Renal cortex interstitium (tissue), 11 donors: ENCODE results near the gene ZNF148. TPM values are rescaled to one million over a fixed set of nuclear protein-coding genes. Genes with fewer than 3 reads are reported as not detected.

Experiments used
- DNase-seq, 11 donors: peaks; one replicate each; pipeline ENCODE4 v3.0.0-alpha.2; 2013; ENCODE audit warnings: low read depth in 9 of 11, low spot score in 4 of 11; ENCODE audit errors: extremely low read depth in 1 of 11
- polyA plus RNA-seq, 3 donors: library from polyadenylated mRNA; unstranded; fragments of 120-200 nt; gene quantifications; one replicate each; pipeline ENCODE4 v1.2.1, GENCODE V29; 2013; ENCODE audit not compliant: insufficient read length in 3 of 3

The ZNF148 gene
- polyA plus RNA-seq, 3 donors: 44.1 to 49.4 (median 44.6) TPM

DNA sequence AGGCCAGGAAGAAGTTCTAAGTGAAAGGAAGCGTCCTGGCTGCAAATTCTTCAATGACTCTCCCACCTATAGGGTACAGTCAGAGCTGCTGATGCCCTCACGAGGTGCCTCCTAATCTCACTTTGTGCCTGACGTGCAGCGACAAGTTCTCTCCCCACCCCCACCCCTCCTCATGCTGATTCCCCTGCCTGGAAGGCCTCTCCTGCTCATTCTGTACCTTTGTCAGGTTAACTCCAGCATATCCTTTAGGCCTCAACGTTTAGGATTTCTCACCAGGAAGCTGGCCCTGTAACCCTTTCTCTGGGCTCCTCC, 187.6 kb downstream of the ZNF148 start:
- DNase-seq: no peak

DNA sequence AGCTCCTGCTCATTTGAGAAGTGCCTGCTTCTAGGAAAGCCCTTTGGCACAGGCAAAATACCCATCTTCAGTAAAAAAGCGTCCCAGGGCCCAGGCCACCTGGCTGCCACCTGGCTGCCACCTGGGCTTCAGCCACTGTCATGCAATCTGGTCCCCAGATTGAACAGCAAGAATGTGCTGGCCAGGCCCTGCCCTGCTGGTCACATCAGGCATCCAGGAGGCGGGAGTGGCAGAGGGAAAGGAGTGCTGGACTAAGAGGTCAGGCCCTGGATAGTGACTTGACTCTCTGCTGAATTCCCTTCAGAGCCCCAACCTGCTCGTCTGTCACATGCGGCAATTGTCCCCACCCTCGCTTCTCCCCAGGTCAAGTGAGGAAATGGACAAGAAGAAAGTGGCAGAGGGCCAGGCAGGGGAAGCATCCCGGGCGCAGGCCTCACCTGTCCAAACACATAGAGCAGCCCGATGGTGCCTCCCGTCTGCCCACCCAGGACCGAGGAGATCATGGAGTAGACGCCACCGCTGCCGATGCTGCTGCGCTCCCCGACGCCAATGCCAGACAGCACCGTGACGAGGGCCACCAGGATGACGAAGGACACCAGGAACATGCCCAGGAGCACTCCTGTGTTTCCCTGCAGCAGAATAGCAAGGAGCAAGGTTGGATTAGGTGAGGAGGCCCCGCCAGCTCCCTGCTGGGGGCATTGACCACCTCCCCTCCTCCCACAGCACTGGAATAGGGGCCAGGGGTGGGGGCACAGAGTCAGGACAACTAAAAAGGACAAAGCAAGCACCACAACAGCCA, 188.1 kb downstream of the ZNF148 start:
- DNase-seq: no peak

- peak in 2 of 11 donors; percentile 20 to 43 for DNase-seq
These were observed 188.8 kb downstream of the ZNF148 start for GRCh38 chr3:125186261-125186787.

- DNase-seq: no peak
These were observed 189.3 kb downstream of the ZNF148 start for GRCh38 chr3:125185805-125186204.

DNA sequence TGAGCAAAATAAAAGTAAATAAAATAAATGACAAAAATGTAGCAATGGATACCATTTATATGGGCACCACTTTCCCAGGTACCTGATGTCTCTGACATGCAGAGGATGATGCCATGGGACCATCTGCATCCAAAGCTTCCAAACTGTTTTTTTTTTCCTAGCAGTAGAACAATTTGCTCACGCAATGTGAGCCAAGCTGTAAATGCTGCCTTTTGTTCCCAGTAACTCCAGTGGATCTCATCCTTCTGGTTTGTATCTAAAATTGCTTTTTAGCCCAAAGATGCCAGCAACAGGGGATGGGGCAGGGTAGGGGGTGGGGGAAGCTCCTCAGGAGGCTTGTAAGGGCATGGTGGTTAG, 195.3 kb downstream of the ZNF148 start:
- DNase-seq: no peak

- no peak for DNase-seq
These were observed 195.8 kb downstream of the ZNF148 start for GRCh38 chr3:125179143-125179883.

DNA sequence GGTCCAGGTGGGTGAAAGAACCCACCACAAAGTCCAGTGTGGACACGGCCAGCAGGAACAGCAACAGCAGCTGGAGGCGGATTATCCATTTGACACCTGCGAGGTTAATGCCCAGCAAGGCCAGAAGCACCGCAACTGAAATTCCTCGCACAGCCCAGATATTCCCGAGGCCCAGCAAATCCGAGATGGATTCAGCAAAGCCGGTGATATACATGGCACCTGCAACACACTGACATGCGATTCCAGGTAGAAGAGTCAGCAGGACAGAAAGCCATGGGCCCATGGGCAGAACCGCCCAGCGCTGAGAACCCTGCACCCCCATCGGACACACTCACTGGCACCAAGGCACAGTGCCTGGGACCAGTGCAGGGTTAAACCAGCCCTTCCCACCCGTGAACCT, 197.4 kb downstream of the ZNF148 start:
- DNase-seq: no peak

Other genes starting within 250 kb of the ZNF148 start
- gene SLC12A8, start 162.6 kb downstream of the ZNF148 start, polyA plus RNA-seq: 1 to 10 TPM; 4.7 to 8.3 (median 5.6) TPM
- 10 to 100 TPM; 63.2 to 77.3 (median 67.1) TPM for gene SNX4, start 144.9 kb upstream of the ZNF148 start, polyA plus RNA-seq
- gene OSBPL11, start 220.2 kb upstream of the ZNF148 start, polyA plus RNA-seq: 10 to 100 TPM; 20.1 to 26.0 (median 22.0) TPM